HCEC 1CT (cell line): ENCODE data around the gene CHI3L1.

Experiments
- DNase-seq: peaks from one replicate; pipeline ENCODE4 v3.0.0-alpha.2; 2017

The CHI3L1 gene

GRCh38 chr1:203149188-203149840 is 37.2 kb downstream of the CHI3L1 start:
- DNase-seq: no peak

GRCh38 chr1:203148579-203148978 is 37.9 kb downstream of the CHI3L1 start:
- DNase-seq: no peak

- DNase-seq: no peak
Observed at GRCh38 chr1:203148127-203148526, 38.4 kb downstream of the CHI3L1 start.

- DNase-seq: no peak
Observed at GRCh38 chr1:203147376-203147775, 39.1 kb downstream of the CHI3L1 start.

GRCh38 chr1:203146537-203146936 is 40.0 kb downstream of the CHI3L1 start:
- DNase-seq: no peak

GRCh38 chr1:203146042-203146369 is 40.5 kb downstream of the CHI3L1 start:
- DNase-seq: no peak

- no peak for DNase-seq
Observed at GRCh38 chr1:203145321-203146041, 41.0 kb downstream of the CHI3L1 start.

- DNase-seq: no peak
Observed at GRCh38 chr1:203144661-203145060, 41.8 kb downstream of the CHI3L1 start.

- DNase-seq: no peak
Observed at GRCh38 chr1:203143641-203144040, 42.9 kb downstream of the CHI3L1 start.

GRCh38 chr1:203142684-203143408 is 43.7 kb downstream of the CHI3L1 start:
- no peak for DNase-seq

DNA sequence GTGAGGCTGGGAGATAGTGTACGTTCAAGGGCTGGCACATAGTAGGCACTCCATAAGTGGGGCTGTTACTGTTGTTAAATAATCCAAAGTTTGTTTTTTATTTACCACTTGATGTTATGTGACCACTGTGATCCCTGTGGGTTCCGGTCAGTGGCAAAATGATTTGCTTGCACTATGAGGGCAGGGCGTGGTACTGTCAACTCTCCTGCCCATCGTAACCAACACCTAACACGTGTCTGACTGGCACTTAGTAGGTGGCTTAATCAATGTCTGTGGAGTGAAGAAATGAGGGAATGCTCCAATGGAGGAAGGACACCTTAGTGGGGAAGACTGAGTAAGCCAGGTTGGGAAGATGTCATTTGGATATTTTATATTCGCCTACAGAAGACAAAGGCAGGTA is 44.4 kb downstream of the CHI3L1 start:
- DNase-seq: no peak

GRCh38 chr1:203140743-203141520 is 45.6 kb downstream of the CHI3L1 start:
- DNase-seq: no peak

GRCh38 chr1:203139976-203140475 is 46.5 kb downstream of the CHI3L1 start:
- no peak for DNase-seq

DNA sequence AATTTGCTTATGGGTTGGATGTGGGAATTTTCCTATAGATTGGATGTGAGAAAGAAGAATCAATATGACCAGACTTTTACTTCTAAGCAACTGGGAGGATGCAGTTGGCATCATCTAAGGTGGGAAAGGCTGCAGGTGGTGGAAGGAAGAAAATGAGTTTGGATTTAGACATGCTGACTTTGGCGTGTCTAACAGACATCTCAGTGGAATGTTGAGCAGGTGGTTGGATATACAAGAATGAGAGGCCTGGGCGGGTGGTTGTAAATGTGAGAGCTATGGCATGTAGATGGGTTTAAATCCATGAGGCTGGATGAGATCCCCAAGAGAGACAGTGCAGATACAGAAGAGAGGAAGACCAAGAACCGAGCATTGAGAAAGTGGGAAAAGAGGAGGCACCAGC is 48.4 kb downstream of the CHI3L1 start:
- no peak for DNase-seq

GRCh38 chr1:203137324-203137723 is 49.2 kb downstream of the CHI3L1 start:
- no peak for DNase-seq

- DNase-seq: no peak
Observed at GRCh38 chr1:203136409-203137042, 50.0 kb downstream of the CHI3L1 start.

DNA sequence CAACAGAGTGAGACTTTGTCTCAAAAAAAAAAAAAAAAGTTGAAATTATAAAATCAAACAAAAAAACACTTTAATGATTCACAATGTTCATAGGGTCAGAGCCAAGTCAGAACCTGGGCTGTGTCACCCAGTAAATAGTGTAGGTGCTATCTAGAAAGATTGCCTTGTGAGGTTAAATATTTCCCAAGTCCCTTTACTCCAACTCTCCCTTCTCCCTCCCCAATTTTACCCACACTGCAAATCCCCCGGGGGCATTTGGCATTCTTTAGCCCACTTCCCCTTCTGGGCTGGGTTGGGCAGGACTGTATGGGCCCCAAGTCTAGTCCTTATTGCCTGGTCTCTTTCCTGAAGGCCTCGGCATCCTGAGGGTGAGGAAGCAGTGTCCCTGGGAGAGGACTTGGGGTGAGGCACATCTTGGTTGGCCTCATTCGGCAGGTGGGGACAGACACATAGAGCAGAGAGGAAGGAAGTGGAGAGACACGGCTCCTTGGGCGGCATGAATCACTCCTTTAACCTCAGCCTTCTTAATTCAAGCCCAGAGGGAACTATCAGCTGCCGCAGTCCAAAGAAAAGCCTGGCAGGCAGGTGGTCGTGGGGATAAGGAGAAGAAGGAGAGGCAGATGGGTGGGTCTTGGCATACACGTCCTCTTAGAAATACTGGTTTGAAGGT is 50.7 kb downstream of the CHI3L1 start:
- no peak for DNase-seq

- peak; percentile 1 for DNase-seq
Observed at GRCh38 chr1:203133970-203134725, 52.4 kb downstream of the CHI3L1 start.

- DNase-seq: no peak
Observed at GRCh38 chr1:203131548-203132200, 54.8 kb downstream of the CHI3L1 start.

GRCh38 chr1:203130358-203130985 is 56.0 kb downstream of the CHI3L1 start:
- DNase-seq: no peak
